BJ (cell line): ENCODE results near the gene ATP8A2. TPM values are rescaled to one million over a fixed set of nuclear protein-coding genes. Genes with fewer than 3 reads are reported as not detected.

Experiments
- CTCF ChIA-PET: fragments of 350-600 bp; formaldehyde crosslinking; extraction: SDS; loops from one replicate; lab custom pipeline; 2021; ENCODE audit warnings: antibody characterized with exemption, inconsistent platforms; lab: Yijun Ruan, JAX
- POLR2A ChIA-PET: fragments of 300-600 bp; sonication (Branson Sonifier 250); formaldehyde crosslinking; extraction: SDS; loops from one replicate; lab custom pipeline; 2021; ENCODE audit warnings: antibody characterized with exemption; lab: Charles Lee
- DNase-seq: peaks from one replicate; pipeline ENCODE4 v3.0.0-alpha.2; 2011; ENCODE audit warnings: low read depth
- H3K27me3 ChIP-seq: 2 replicates; pipeline ENCODE4 v1.6.0; 2011; ENCODE audit warnings: low read length; ENCODE audit not compliant: control insufficient read depth, insufficient read depth
- H3K36me3 ChIP-seq: 2 replicates; pipeline ENCODE4 v1.5.1; 2011; ENCODE audit warnings: low read length; ENCODE audit not compliant: control insufficient read depth, insufficient read depth
- H3K4me3 ChIP-seq: 2 replicates; pipeline ENCODE4 v1.5.1; 2011; ENCODE audit warnings: low read depth, mild to moderate bottlenecking, control low read depth, low read length
- CTCF ChIP-seq: IDR thresholded peaks from 2 replicates; pipeline ENCODE4 v1.5.1; 2011; ENCODE audit warnings: low read depth, mild to moderate bottlenecking, control low read depth, inconsistent platforms, low read length, moderate library complexity; ENCODE audit not compliant: insufficient read depth
- polyA plus RNA-seq: library from polyadenylated mRNA; depleted of rRNA; stranded (reverse); fragments of >200 nt; gene quantifications from 2 replicates; pipeline ENCODE4 v1.2.3, GENCODE V29; 2011

The ATP8A2 gene
- polyA plus RNA-seq, 1 experiment: 0.02 TPM

GRCh38 chr13:25702386-25702785, 330.6 kb downstream of the ATP8A2 start:
- ChIA-PET POLR2A (no interaction called here), CTCF (no interaction called here)
- H3K27me3 ChIP-seq: no peaks in the 10 kb centered on the region
- TF ChIP-seq CTCF: no peak
- no peak for DNase-seq
- no peak overlapping the region for H3K4me3 ChIP-seq
- no peaks in the 10 kb centered on the region for H3K36me3 ChIP-seq

- ChIA-PET CTCF (no interaction called here), POLR2A (no interaction called here)
- H3K27me3 ChIP-seq: no peaks in the 10 kb centered on the region
- no peak for DNase-seq
- TF ChIP-seq CTCF: no peak
- H3K4me3 ChIP-seq: no peak overlapping the region
- H3K36me3 ChIP-seq: no peaks in the 10 kb centered on the region
These were observed 336.0 kb downstream of the ATP8A2 start for GRCh38 chr13:25707726-25708125.

GRCh38 chr13:25708268-25708667, 336.5 kb downstream of the ATP8A2 start:
- Histone ChIP-seq H3K27me3 (no peaks in the 10 kb centered on the region), H3K4me3 (no peak overlapping the region), H3K36me3 (no peaks in the 10 kb centered on the region)
- no peak for TF ChIP-seq CTCF
- ChIA-PET CTCF (no interaction called here), POLR2A (no interaction called here)
- no peak for DNase-seq

- DNase-seq: no peak
- no peak for TF ChIP-seq CTCF
- ChIA-PET POLR2A (no interaction called here), CTCF (no interaction called here)
- H3K4me3 ChIP-seq: no peak overlapping the region
- H3K36me3 ChIP-seq: no peaks in the 10 kb centered on the region
- H3K27me3 ChIP-seq: no peaks in the 10 kb centered on the region
These were observed 337.3 kb downstream of the ATP8A2 start for GRCh38 chr13:25709088-25709487.

- Histone ChIP-seq H3K36me3 (no peaks in the 10 kb centered on the region), H3K4me3 (no peak overlapping the region), H3K27me3 (no peaks in the 10 kb centered on the region)
- ChIA-PET CTCF (no interaction called here), POLR2A (no interaction called here)
- no peak for TF ChIP-seq CTCF
- DNase-seq: no peak
These were observed 344.0 kb downstream of the ATP8A2 start for GRCh38 chr13:25715760-25716159.
